ENCODE results near the gene TMEM54. TPM values are rescaled to one million over a fixed set of nuclear protein-coding genes. Genes with fewer than 3 reads are reported as not detected.

Gene TMEM54
- 11.9 TPM for total RNA-seq

GRCh38 chr1:32900956-32901822, at the start of gene TMEM54:
Gene TMEM54 (minus strand): TSS chr1:32901389. CDS start chr1:32901238, 151 bp downstream.

GRCh38 chr1:32886004-32886827, 15.0 kb downstream of the TMEM54 start, which contains the start of gene HPCA:
Gene HPCA (plus strand): TSS chr1:32886491. CDS start chr1:32888899, 2,408 bp downstream.

GRCh38 chr1:32870615-32871363, 30.4 kb downstream of the TMEM54 start, which contains the start of gene FNDC5:
Gene FNDC5 (minus strand): TSS chr1:32870912.

Other genes starting within 250 kb of the TMEM54 start
- gene SYNC, start 198.6 kb downstream of the TMEM54 start, total RNA-seq, result 9.3 TPM
- 32.3 TPM for gene YARS1, start 84.0 kb downstream of the TMEM54 start, total RNA-seq
- gene S100PBP, start 83.7 kb downstream of the TMEM54 start, total RNA-seq, result 33.9 TPM
- gene FNDC5, start 30.5 kb downstream of the TMEM54 start, total RNA-seq, result 55.6 TPM
- 0.58 TPM for gene HPCA, start 14.9 kb downstream of the TMEM54 start, total RNA-seq
- gene RNF19B, start 63.4 kb upstream of the TMEM54 start, total RNA-seq, result 15.6 TPM
- 90.1 TPM for gene AK2, start 135.5 kb upstream of the TMEM54 start, total RNA-seq
- gene AZIN2, start 179.8 kb upstream of the TMEM54 start, total RNA-seq, result 15.0 TPM

All from metanephros (tissue), 1 donor.